Subcutaneous abdominal adipose tissue (tissue), 5 donors: ENCODE measurements around the gene HERPUD1.
"Not testable (repeated sequence)": the region's sequence is repeated elsewhere in the genome, so short reads cannot be mapped to it uniquely, and the experiment has no call there.

Source experiments
- H3K27ac ChIP-seq: one replicate; pipeline ENCODE4 v1.7.0; 2013; ENCODE audit warnings: low read depth, mild to moderate bottlenecking, inconsistent platforms, low read length, moderate library complexity
- H3K27me3 ChIP-seq, 5 donors: one replicate each; pipeline ENCODE4 v1.7.0; 2013; ENCODE audit warnings: low read length in 5 of 5, inconsistent platforms in 1 of 5; ENCODE audit not compliant: control insufficient read depth in 5 of 5, insufficient read depth in 4 of 5
- H3K36me3 ChIP-seq, 5 donors: one replicate each; pipeline ENCODE4 v1.7.0; 2013; ENCODE audit warnings: low read length in 5 of 5; ENCODE audit not compliant: control insufficient read depth in 5 of 5, insufficient read depth in 5 of 5
- H3K4me1 ChIP-seq, 5 donors: one replicate each; pipeline ENCODE4 v1.7.0; 2013; ENCODE audit warnings: low read length in 5 of 5, mild to moderate bottlenecking in 3 of 5, moderate library complexity in 1 of 5; ENCODE audit not compliant: control insufficient read depth in 5 of 5, insufficient read depth in 5 of 5
- H3K4me3 ChIP-seq, 5 donors: one replicate each; pipeline ENCODE4 v1.7.0; 2013; ENCODE audit warnings: low read length in 5 of 5, low read depth in 1 of 5
- H3K9ac ChIP-seq, 5 donors: one replicate each; pipeline ENCODE4 v1.7.0; 2013; ENCODE audit warnings: low read length in 5 of 5, mild to moderate bottlenecking in 4 of 5, moderate library complexity in 3 of 5
- H3K9me3 ChIP-seq, 5 donors: one replicate each; pipeline ENCODE4 v1.7.0; 2013; ENCODE audit warnings: low read length in 5 of 5; ENCODE audit not compliant: control insufficient read depth in 5 of 5
- donor health status: healthy.
- donor health status: healthy.
- donor health status: healthy.
- donor health status: healthy.
- donor health status: healthy.

Gene HERPUD1

DNA sequence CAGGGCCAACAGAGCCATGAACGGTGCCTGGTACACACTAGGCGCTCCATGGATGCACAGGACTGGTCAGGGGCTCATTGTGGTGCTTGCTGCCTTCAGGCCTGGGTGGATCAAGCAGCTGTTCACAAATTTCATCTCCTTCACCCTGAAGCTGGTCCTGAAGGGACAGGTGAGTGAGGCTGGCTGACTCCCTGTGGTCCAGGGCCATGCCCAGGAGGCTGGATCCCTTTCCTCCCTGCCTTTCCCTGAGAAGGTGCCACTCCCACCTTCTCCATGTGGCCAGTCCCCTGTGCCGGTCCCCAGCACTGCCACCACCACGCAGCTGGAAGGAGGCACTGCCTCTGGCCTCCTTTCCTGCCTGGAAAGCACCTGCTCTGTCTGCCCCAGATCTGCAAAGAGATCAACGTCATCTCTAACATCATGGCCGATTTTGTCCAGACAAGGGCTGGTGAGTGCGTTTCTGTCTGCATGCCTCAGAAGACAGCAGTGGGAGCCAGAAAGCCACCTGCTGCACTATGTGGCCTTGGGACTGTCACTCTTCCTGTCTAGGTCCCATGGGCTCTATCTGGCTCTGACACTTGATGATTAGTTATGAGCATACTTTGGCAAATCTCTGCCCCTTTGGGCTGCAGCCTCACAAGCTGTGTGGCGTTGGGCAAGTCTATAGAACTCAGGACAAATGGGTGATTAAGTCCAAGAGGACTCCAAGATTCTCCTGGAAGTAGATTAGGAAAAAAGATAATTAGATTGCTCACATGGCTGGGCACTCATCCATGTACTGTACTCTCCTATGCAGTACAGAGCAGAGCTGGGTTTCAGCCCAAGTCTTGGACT, 39.2 kb downstream of the HERPUD1 start:
- H3K9ac ChIP-seq: no peak overlapping the region
- H3K27ac ChIP-seq: no peak overlapping the region
- no peaks in the 10 kb centered on the region for H3K27me3 ChIP-seq
- peaks cover 2 to 24% (median 5%) of the 10 kb centered on the region in 5 donors for H3K4me1 ChIP-seq
- H3K9me3 ChIP-seq: no peaks in the 10 kb centered on the region
- H3K4me3 ChIP-seq: no peak overlapping the region
- H3K36me3 ChIP-seq: no peaks in the 10 kb centered on the region

DNA sequence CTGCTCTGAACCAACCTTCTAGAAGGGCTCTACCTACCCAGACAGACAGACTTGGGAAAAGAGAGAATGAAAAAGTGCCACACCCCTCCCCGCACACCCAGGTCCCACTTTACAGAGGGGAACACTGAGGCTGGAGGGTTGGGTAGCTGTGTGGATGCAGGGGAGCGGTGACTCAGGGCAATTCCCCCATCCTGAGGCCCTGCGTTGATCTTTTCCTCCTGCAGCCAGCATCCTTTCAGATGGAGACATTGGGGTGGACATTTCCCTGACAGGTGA, 39.8 kb downstream of the HERPUD1 start:
- Histone ChIP-seq H3K9ac (no peak overlapping the region), H3K27me3 (no peaks in the 10 kb centered on the region), H3K4me1 (peaks cover 0 to 20% (median 3%) of the 10 kb centered on the region in 5 donors), H3K36me3 (no peaks in the 10 kb centered on the region), H3K27ac (no peak overlapping the region), H3K9me3 (no peaks in the 10 kb centered on the region), H3K4me3 (no peak overlapping the region)

DNA sequence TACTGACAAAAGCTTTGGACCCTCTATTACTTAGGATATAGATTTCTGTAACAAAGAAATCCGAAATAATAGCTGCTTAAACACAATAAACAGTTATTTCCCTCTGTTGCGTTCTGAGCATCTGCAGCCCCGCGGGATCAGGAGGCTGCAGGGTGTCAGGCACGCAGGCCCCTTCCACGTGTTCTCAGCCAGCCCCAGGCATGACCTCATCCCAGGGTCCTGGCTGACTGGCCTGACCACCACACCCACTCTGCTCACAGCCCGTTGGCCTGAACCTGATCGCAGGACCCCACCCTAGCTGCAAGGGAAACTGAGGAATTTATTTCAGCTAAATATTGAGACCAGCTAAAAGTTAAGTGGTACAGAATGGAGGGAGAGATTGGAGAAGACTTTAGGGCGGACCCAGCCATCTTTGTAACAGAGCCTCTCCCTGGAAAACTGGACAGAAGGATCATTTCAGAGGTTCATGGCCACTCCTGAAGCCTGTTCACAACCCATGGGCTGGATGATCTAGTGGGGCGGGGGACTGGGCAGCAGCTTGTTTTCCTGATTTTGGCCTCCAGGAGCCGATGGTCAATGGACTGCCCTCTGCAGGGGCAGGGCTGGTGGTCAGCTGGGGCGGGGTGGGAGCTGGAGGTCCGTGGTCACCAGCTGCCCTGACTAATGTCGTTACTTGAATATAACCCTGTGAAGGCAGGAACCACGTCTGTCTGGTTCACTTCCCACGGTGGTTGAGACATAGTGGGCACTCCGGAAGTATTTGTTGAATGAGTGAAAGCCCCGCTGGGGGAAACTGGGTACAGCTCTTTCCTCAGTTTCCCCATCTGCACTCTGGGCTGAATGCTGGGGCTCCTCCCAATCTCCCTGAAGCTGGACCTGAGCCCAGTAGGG, 40.7 kb downstream of the HERPUD1 start:
- Histone ChIP-seq H3K36me3 (no peaks in the 10 kb centered on the region), H3K9ac (no peak overlapping the region), H3K4me1 (peaks cover 0 to 18% (median 3%) of the 10 kb centered on the region in 5 donors), H3K9me3 (no peaks in the 10 kb centered on the region), H3K4me3 (no peak overlapping the region), H3K27me3 (no peaks in the 10 kb centered on the region), H3K27ac (no peak overlapping the region)

DNA sequence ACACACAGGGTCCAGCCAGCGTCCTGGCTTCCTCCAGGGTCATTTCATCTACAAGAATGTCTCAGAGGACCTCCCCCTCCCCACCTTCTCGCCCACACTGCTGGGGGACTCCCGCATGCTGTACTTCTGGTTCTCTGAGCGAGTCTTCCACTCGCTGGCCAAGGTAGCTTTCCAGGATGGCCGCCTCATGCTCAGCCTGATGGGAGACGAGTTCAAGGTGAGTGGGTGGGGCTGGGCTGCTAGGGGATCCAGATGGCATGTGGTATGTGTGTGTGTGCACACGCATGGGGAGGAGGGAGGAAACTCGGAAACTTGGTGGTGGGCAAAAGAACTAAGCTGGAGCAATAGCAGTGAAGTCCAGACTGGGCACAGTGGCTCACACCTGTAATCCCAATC, 41.4 kb downstream of the HERPUD1 start:
- H3K27me3 ChIP-seq: no peaks in the 10 kb centered on the region
- H3K4me3 ChIP-seq: no peak overlapping the region
- peaks cover 0 to 16% (median 3%) of the 10 kb centered on the region in 5 donors for H3K4me1 ChIP-seq
- H3K9ac ChIP-seq: no peak overlapping the region
- H3K36me3 ChIP-seq: peaks cover 0 to 2% (median 0%) of the 10 kb centered on the region in 5 donors
- no peaks in the 10 kb centered on the region for H3K9me3 ChIP-seq
- no peak overlapping the region for H3K27ac ChIP-seq

DNA sequence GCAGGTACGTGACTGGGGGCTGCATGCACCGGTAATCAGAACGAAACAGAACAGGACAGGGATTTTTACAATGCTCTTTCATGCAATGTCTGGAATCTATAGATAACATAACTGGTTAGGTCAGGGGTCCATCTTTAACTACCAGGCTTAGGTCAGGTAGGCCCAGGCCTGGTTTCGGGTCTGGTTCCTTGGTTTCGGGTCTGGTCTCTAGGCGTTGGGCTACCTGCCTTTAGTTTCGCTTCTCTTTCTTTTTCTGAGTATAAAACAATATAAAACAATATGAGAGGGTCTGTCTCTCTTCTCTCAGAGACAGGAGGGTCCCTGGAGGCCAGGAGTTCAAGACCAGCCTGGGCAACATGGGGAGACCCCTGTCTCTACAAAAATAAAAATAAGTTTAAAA, 42.0 kb downstream of the HERPUD1 start:
- not testable (repeated sequence) for H3K9me3 ChIP-seq, H3K36me3 ChIP-seq, H3K9ac ChIP-seq, H3K27ac ChIP-seq, H3K4me3 ChIP-seq, H3K27me3 ChIP-seq
- peaks cover 0 to 16% (median 3%) of the 10 kb centered on the region in 5 donors for H3K4me1 ChIP-seq

DNA sequence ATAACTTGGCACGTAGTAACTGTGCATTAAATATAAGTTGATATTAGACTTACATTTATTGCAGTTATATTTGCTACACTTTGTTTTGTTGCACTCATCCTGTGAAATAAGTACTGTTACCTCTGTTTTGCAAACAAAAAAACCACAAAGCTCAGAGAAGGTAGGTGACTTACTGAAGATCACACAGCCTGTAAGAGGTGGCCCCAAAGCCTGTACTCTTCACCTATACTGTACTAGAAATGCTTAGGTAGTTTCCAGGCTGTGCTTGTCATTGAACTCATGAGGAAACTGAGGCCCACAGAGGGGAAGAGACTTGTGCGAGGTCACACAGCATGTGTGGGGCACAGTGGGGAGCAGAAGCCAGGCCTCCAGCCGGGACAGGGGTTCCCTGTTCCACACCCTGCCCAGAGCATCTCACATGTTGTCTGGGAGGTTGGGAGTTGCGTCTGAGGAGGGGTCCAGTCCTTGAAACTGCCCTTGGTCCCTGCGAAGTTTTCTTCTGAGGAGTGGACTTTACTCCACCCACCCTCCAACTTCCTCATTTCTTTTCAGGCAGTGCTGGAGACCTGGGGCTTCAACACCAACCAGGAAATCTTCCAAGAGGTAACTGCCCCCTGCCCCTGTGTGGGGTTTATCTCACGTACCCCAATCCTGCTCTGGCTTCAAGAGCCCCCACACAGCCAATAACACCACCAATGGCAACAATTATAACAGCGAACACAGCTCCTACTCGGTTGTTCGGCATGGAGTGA, 42.8 kb downstream of the HERPUD1 start:
- H3K27me3 ChIP-seq: no peaks in the 10 kb centered on the region
- peaks cover 0 to 16% (median 3%) of the 10 kb centered on the region in 5 donors for H3K4me1 ChIP-seq
- H3K27ac ChIP-seq: no peak overlapping the region
- H3K4me3 ChIP-seq: no peak overlapping the region
- no peaks in the 10 kb centered on the region for H3K9me3 ChIP-seq
- no peak overlapping the region for H3K9ac ChIP-seq
- peaks cover 0 to 2% (median 0%) of the 10 kb centered on the region in 5 donors for H3K36me3 ChIP-seq

DNA sequence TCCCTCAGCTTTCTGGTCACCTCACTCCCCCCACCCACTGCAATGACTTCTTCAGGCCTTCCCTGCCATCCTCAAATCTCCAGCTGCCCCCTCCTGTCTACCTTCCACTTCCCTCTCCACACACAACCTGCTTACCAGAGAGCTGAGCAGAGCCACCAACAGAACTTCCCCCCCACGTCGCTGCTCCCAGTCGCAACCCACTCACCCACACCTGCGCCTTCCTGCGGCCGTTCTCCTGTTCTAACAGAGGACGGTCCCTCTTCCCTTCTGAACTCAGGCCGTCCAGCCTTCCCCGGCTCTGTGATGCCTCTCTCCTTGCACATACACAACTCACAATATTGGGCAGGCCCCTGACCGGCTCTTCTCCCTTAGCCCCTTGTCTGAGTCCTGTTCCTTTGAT, 43.8 kb downstream of the HERPUD1 start:
- Histone ChIP-seq H3K27ac (no peak overlapping the region), H3K9me3 (no peaks in the 10 kb centered on the region), H3K36me3 (peaks cover 0 to 2% (median 0%) of the 10 kb centered on the region in 5 donors), H3K4me3 (no peak overlapping the region), H3K27me3 (no peaks in the 10 kb centered on the region), H3K4me1 (peaks cover 0 to 16% (median 3%) of the 10 kb centered on the region in 5 donors), H3K9ac (no peak overlapping the region)

DNA sequence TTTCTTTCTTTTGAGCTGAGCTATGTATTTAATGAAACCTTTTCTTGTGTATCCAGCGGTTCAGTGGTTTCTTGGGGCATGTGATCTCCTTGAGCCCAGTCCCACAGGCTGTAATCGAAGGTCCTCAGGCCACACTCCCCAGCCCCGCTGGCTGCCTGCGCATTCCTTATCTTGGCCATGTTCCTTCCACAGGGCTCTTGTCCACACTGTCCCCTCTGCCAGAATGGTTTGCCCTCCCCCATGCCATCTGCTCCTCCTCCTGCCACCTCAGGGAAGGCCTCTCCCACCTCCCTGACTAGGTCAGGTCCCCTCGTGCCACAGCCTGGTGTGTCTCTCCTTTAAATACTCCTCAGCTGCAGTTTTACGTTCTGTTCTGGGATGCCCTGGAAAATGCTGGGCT, 45.3 kb downstream of the HERPUD1 start:
- peaks cover 0 to 8% (median 4%) of the 10 kb centered on the region in 5 donors for H3K36me3 ChIP-seq
- H3K27me3 ChIP-seq: no peaks in the 10 kb centered on the region
- H3K4me3 ChIP-seq: no peak overlapping the region
- H3K4me1 ChIP-seq: peaks cover 0 to 6% (median 0%) of the 10 kb centered on the region in 5 donors
- H3K9ac ChIP-seq: no peak overlapping the region
- H3K27ac ChIP-seq: no peak overlapping the region
- no peaks in the 10 kb centered on the region for H3K9me3 ChIP-seq

DNA sequence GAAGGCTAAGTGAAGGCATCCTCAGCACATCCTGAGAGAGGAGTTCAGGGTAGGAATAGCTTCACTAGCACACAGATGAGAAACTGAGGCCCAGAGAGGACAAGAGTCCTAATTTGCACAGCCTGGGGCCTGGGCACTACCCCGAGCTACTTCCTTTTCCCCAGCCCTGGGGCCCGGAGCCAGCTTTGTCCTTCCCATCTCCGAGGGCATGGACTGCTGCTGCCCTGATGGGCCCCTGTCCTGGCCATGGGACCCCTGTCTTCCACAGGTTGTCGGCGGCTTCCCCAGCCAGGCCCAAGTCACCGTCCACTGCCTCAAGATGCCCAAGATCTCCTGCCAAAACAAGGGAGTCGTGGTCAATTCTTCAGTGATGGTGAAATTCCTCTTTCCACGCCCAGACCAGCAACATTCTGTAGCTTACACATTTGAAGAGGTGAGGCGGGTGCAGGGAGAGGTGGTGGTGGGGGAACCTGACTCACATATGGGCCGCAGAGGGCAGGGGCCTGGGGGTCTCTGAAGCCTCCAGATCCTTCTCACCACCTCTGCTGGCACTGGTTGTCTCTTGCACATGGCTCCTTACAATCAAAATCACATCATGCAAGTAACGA, 46.0 kb downstream of the HERPUD1 start:
- Histone ChIP-seq H3K4me1 (peaks cover 0 to 6% (median 0%) of the 10 kb centered on the region in 5 donors), H3K36me3 (peaks cover 0 to 8% (median 4%) of the 10 kb centered on the region in 5 donors), H3K4me3 (no peak overlapping the region), H3K27me3 (no peaks in the 10 kb centered on the region), H3K9me3 (no peaks in the 10 kb centered on the region), H3K27ac (no peak overlapping the region), H3K9ac (no peak overlapping the region)
